Neuronal stem cell (in vitro differentiated cells): ENCODE results near the gene PHETA1.
"Not testable (repeated sequence)": the region's sequence is repeated elsewhere in the genome, so short reads cannot be mapped to it uniquely, and the experiment has no call there.

Source experiments
- DNase-seq: peaks from one replicate; pipeline ENCODE4 v3.0.0-alpha.2; 2013; ENCODE audit warnings: low spot score
- H2AFZ ChIP-seq: one replicate; pipeline ENCODE4 v1.6.1; 2013; ENCODE audit warnings: mild to moderate bottlenecking, low read length, inconsistent platforms
- H2AK5ac ChIP-seq: 2 replicates; pipeline ENCODE4 v1.6.1; 2013; ENCODE audit warnings: low read depth, mild to moderate bottlenecking, inconsistent platforms, low read length, moderate library complexity, mixed read lengths
- H2BK120ac ChIP-seq: 2 replicates; pipeline ENCODE4 v1.6.1; 2013; ENCODE audit warnings: low read depth, mild to moderate bottlenecking, inconsistent platforms, low read length, moderate library complexity, mixed read lengths
- H2BK12ac ChIP-seq: one replicate; pipeline ENCODE4 v1.6.1; 2013; ENCODE audit warnings: low read length, inconsistent platforms
- H2BK15ac ChIP-seq: 2 replicates; pipeline ENCODE4 v1.6.1; 2013; ENCODE audit warnings: mild to moderate bottlenecking, low read length, inconsistent platforms, mixed read lengths
- H2BK5ac ChIP-seq: one replicate; pipeline ENCODE4 v1.6.1; 2013; ENCODE audit warnings: inconsistent platforms, mild to moderate bottlenecking, low read length, moderate library complexity
- H3K14ac ChIP-seq: one replicate; pipeline ENCODE4 v1.6.1; 2013; ENCODE audit warnings: low read length, inconsistent platforms
- H3K18ac ChIP-seq: 2 replicates; pipeline ENCODE4 v1.6.1; 2013; ENCODE audit warnings: low read length, inconsistent platforms
- H3K23ac ChIP-seq: 2 replicates; pipeline ENCODE4 v1.6.1; 2013; ENCODE audit warnings: low read depth, mild to moderate bottlenecking, mixed read lengths, low read length, inconsistent platforms; ENCODE audit not compliant: poor library complexity
- H3K27ac ChIP-seq: replicated peaks from 3 replicates; pipeline ENCODE4 v1.5.1; 2013; ENCODE audit warnings: low read length, inconsistent platforms
- H3K27me3 ChIP-seq, 3 experiments: 2 replicates each; pipeline ENCODE4 v1.6.1; 2013; ENCODE audit warnings: low read length in 3 of 3, mild to moderate bottlenecking in 2 of 3, inconsistent platforms in 1 of 3, low read depth in 1 of 3, mixed read lengths in 1 of 3, moderate library complexity in 1 of 3; ENCODE audit not compliant: control insufficient read depth in 3 of 3, insufficient read depth in 3 of 3
- H3K36me3 ChIP-seq, 2 donors: replicated peaks in 1 of 2; 2 replicates each; pipeline ENCODE4 v1.6.1; 2013; ENCODE audit warnings: low read length in 2 of 2; ENCODE audit not compliant: control insufficient read depth in 2 of 2, insufficient read depth in 2 of 2
- H3K4ac ChIP-seq: 2 replicates; pipeline ENCODE4 v1.6.1; 2013; ENCODE audit warnings: inconsistent platforms, mild to moderate bottlenecking, low read length, moderate library complexity
- H3K4me1 ChIP-seq, 2 donors: 1 replicate in 1 of 2; 2 replicates in 1 of 2; pipeline ENCODE4 v1.6.1; 2013; ENCODE audit warnings: low read length in 2 of 2, low read depth in 1 of 2; ENCODE audit not compliant: control insufficient read depth in 2 of 2, insufficient read depth in 1 of 2
- H3K4me2 ChIP-seq: one replicate; pipeline ENCODE4 v1.6.1; 2013; ENCODE audit warnings: mild to moderate bottlenecking, low read length, inconsistent platforms; ENCODE audit not compliant: insufficient read depth, poor library complexity, severe bottlenecking
- H3K4me3 ChIP-seq, 2 donors: 2 replicates each; pipeline ENCODE4 v1.5.1; 2013; ENCODE audit warnings: low read length in 2 of 2, mild to moderate bottlenecking in 2 of 2, inconsistent platforms in 1 of 2, moderate library complexity in 1 of 2
- H3K79me1 ChIP-seq: one replicate; pipeline ENCODE4 v1.6.1; 2013; ENCODE audit warnings: low read depth, mild to moderate bottlenecking, inconsistent platforms, low read length, moderate library complexity
- H3K9ac ChIP-seq: one replicate; pipeline ENCODE4 v1.6.1; 2013; ENCODE audit warnings: mild to moderate bottlenecking, low read depth, low read length, inconsistent platforms; ENCODE audit not compliant: poor library complexity
- H3K9me3 ChIP-seq, 2 donors: replicated peaks in 1 of 2; 2 replicates each; pipeline versions ENCODE3 to v1.6.1; 2013; ENCODE audit warnings: low read length in 2 of 2, mild to moderate bottlenecking in 2 of 2, inconsistent platforms in 1 of 2, low read depth in 1 of 2, mixed read lengths in 1 of 2, moderate library complexity in 1 of 2; ENCODE audit not compliant: control insufficient read depth in 2 of 2, insufficient read depth in 1 of 2
- H4K8ac ChIP-seq: one replicate; pipeline ENCODE4 v1.6.1; 2013; ENCODE audit warnings: low read depth, mild to moderate bottlenecking, inconsistent platforms, low read length, moderate library complexity
- H4K91ac ChIP-seq: one replicate; pipeline ENCODE4 v1.6.1; 2013; ENCODE audit warnings: low read length, low read depth, mild to moderate bottlenecking, inconsistent platforms; ENCODE audit not compliant: poor library complexity
- WGBS, 2 donors: extraction: QIAGEN DNeasy Blood & Tissue Kit; methylation state at CpG; one replicate each; pipeline ENCODE4 v1.1.7; 2013; ENCODE audit warnings: missing lambda C conversion rate in 2 of 2, mixed read lengths in 1 of 2; ENCODE audit not compliant: insufficient read length in 2 of 2, insufficient replicate concordance in 1 of 2; ENCODE audit errors: extremely low coverage in 2 of 2; 5-methylcytosine and 5-hydroxymethylcytosine counted together

Gene PHETA1

GRCh38 chr12:111398530-111398929 is 29.6 kb upstream of the PHETA1 start:
- no peak overlapping the region for H2AK5ac ChIP-seq
- H3K4me2 ChIP-seq = no peak overlapping the region
- H2AFZ ChIP-seq = no peak overlapping the region
- H3K9me3 ChIP-seq = no peaks in the 10 kb centered on the region
- H3K79me1 ChIP-seq = peaks cover 2% of the 10 kb centered on the region
- no peak overlapping the region for H3K23ac ChIP-seq
- peaks cover 0 to 3% of the 10 kb centered on the region in 2 donors for H3K4me1 ChIP-seq
- WGBS, 2 donors = no CpG with 5 or more reads among the region's 4 CpGs
- H3K14ac ChIP-seq = no peak overlapping the region
- H4K91ac ChIP-seq = no peak overlapping the region
- no peak overlapping the region for H3K27ac ChIP-seq
- no peaks in the 10 kb centered on the region for H3K36me3 ChIP-seq
- H3K4ac ChIP-seq = no peak overlapping the region
- no peak overlapping the region for H3K18ac ChIP-seq
- H2BK12ac ChIP-seq = no peak overlapping the region
- no peak overlapping the region for H4K8ac ChIP-seq
- no peak overlapping the region for H2BK5ac ChIP-seq
- H3K4me3 ChIP-seq = no peak overlapping the region
- H3K27me3 ChIP-seq = peaks cover 0 to 8% (median 0%) of the 10 kb centered on the region in 3 experiments
- H2BK15ac ChIP-seq = no peak overlapping the region
- no peak for DNase-seq
- no peak overlapping the region for H3K9ac ChIP-seq
- no peak overlapping the region for H2BK120ac ChIP-seq

DNA sequence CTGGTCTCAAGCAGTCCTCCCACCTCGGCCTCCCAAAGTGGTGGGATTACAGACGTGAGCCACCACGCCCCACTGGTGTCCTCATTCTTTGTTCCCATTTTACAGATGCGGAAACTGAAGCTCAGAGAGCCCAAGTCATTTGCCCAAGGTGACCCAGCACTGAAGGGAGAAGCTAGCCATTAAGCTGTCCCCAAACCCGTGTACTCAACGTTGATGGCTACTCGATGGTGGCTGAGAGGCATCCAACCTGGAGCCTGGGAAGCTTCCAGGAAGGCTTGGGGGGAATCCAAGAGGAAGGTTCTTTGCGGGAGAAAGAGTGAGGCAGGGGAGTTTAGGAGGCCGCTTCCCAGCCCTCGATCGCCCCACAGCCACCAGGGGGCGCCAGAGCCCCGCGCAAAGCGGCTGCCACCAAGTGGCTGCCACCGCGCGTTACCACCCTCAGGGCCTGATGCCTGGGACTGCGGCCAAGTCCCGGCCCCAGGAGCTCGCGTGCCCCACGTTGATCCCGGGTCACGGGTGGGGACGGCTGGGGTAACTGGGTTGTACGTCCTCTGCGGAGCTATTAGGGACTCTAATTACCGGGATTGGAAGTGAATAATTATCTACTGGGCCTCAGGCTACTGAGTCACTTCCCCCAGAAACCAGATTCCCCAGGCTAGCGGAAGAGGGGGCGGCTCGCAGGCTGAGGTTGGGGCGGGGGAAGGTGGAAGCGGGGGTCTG is 28.0 kb upstream of the PHETA1 start:
- Histone ChIP-seq H4K8ac (no peak overlapping the region), H3K4me1 (no peaks in the 10 kb centered on the region), H3K4me2 (no peak overlapping the region), H2AK5ac (no peak overlapping the region), H3K4me3 (peak overlapping the region in 1 of 2 donors; percentile 33), H3K23ac (no peak overlapping the region), H2BK120ac (no peak overlapping the region), H3K27me3 (peaks cover 0 to 8% (median 0%) of the 10 kb centered on the region in 3 experiments), H3K14ac (no peak overlapping the region), H2BK12ac (no peak overlapping the region), H3K18ac (no peak overlapping the region), H3K79me1 (peaks cover 2% of the 10 kb centered on the region), H4K91ac (no peak overlapping the region), H3K27ac (no peak overlapping the region), H2BK15ac (no peak overlapping the region), H2AFZ (peak overlapping the region; percentile 93), H3K9ac (no peak overlapping the region), H3K4ac (no peak overlapping the region), H3K36me3 (no peaks in the 10 kb centered on the region), H2BK5ac (no peak overlapping the region), H3K9me3 (no peaks in the 10 kb centered on the region)
- DNase-seq = peak; percentile 70
- no CpG with 5 or more reads among the region's 34 CpGs for WGBS, 2 donors

DNA sequence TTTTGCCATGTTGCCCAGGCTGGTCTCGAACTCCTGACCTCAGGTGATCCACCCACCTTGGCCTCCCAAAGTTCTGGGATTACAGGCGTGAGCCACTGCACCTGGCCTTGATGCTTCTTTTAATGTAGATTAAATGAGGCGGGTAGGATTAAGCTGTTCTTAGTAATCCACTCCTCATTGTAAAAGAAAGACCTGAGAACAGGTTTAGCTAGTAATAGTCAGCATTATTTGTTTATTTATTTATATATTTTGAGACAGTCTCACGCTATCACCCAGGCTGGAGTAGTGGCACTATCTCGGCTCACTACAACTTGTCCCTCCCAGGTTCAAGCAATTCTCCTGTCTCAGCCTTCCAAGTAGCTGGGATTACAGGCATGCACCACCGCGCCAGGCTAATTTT is 27.4 kb upstream of the PHETA1 start:
- not testable (repeated sequence) for H3K79me1 ChIP-seq, DNase-seq, H4K8ac ChIP-seq, H3K4me1 ChIP-seq, H3K4me3 ChIP-seq, H3K4ac ChIP-seq, H3K14ac ChIP-seq, H3K4me2 ChIP-seq, H2BK5ac ChIP-seq, H2BK12ac ChIP-seq, H3K9ac ChIP-seq, H3K27me3 ChIP-seq, H3K36me3 ChIP-seq, H2AK5ac ChIP-seq, H3K27ac ChIP-seq, H3K9me3 ChIP-seq, H3K18ac ChIP-seq, H2AFZ ChIP-seq, H2BK120ac ChIP-seq, H2BK15ac ChIP-seq, H4K91ac ChIP-seq, H3K23ac ChIP-seq
- no CpG with 5 or more reads among the region's 7 CpGs for WGBS, 2 donors

DNA sequence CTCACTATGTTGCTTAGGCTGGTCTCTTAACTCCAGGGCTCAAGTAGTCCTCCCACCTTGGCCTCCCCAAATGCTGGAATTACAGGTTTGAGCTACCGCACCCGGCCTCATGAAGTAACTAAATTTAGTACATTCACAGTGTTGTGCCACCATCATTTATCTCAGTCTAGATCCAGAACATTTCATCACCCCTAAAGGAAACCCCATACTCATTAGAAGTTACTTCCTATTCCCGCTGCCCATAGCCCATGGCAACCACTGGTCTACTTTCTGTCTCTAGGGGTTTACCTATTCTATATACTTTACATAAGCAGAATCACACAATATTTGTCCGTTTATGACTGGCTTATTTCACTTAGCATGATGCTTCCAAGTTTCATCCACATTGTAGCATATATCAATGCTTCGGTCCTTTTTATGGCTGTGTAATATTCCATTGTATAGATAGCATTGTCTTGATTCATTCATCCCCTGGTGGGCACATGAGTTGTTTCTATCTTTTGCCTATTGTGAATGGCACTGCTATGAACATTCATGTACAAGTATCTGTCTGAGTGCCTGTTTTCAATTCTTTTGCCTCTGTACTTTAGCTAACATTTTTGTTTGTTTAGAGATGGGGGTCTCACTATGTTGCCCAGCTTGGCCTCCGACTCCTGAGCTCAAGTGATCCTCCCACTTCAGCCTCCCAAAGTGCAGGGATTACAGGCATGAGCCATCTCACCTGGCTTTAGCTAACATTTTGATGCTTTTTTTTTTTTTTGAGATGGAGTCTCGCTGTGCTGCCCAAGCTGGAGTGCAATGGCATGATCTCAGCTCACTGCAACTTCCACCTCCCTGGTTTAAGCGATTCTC is 26.7 kb upstream of the PHETA1 start:
- H3K4me3 ChIP-seq = no peak overlapping the region
- no peak overlapping the region for H3K4me2 ChIP-seq
- H3K36me3 ChIP-seq = no peaks in the 10 kb centered on the region
- H3K9me3 ChIP-seq = no peaks in the 10 kb centered on the region
- H3K18ac ChIP-seq = no peak overlapping the region
- no peak overlapping the region for H2BK5ac ChIP-seq
- peaks cover 0 to 8% (median 0%) of the 10 kb centered on the region in 3 experiments for H3K27me3 ChIP-seq
- H2BK15ac ChIP-seq = no peak overlapping the region
- no peak for DNase-seq
- no CpG with 5 or more reads among the region's 8 CpGs for WGBS, 2 donors
- no peak overlapping the region for H4K8ac ChIP-seq
- no peak overlapping the region for H2BK12ac ChIP-seq
- peaks cover 2% of the 10 kb centered on the region for H3K79me1 ChIP-seq
- no peak overlapping the region for H2AFZ ChIP-seq
- no peak overlapping the region for H3K4ac ChIP-seq
- no peaks in the 10 kb centered on the region for H3K4me1 ChIP-seq
- no peak overlapping the region for H2AK5ac ChIP-seq
- H3K27ac ChIP-seq = no peak overlapping the region
- H4K91ac ChIP-seq = no peak overlapping the region
- H2BK120ac ChIP-seq = no peak overlapping the region
- no peak overlapping the region for H3K9ac ChIP-seq
- no peak overlapping the region for H3K14ac ChIP-seq
- no peak overlapping the region for H3K23ac ChIP-seq
